Keratinocyte (primary cell): ENCODE measurements around the gene CGRRF1.

ENCODE experiments used
- EZH2 ChIP-seq: IDR thresholded peaks from one replicate; pipeline ENCODE4 v1.6.1; 2012; ENCODE audit warnings: inconsistent platforms, mild to moderate bottlenecking, low read length, moderate library complexity
- TF ChIP-seq, protein P1 (sequence below), 3 experiments: IDR thresholded peaks in 1 of 3; conservative IDR thresholded peaks in 1 of 3; optimal IDR thresholded peaks in 1 of 3; 2 replicates in 2 of 3; 3 replicates in 1 of 3; pipeline versions ENCODE3 to v1.5.1; 2011; ENCODE audit warnings: low read length in 3 of 3, mild to moderate bottlenecking in 3 of 3, moderate library complexity in 2 of 3, control low read depth in 1 of 3, inconsistent platforms in 1 of 3; ENCODE audit not compliant: insufficient read depth in 2 of 3; ENCODE audit errors: extremely low read depth in 1 of 3

DNA sequence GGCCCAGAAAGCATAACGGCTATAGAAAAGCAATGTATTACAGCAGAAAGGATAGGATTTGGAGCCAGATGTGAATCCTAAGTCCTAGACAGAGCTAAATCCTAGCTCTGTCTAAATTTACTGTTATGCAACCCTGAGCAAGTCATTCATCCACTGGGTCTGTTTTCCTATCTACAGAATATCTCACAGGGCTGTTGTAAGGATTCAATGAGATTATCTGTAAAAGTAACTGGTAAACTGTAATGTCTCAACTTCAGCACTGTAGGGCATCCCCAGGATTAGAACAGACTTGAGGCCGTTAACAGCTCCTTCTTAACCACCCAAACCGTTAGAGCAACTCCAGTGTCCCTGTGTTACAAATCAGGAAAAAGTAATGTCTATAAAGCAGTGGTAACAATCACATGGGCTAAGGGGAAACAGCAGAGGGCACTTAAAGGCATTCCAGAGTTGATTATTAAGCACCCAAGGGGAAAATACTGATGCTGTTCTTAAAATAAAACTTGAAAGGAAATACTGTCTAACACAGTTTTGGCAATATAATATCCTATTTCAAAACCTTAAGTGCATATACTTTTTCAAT, 31.0 kb upstream of the CGRRF1 start:
- no peak for TF ChIP-seq EZH2
- TF ChIP-seq, protein P1, sequence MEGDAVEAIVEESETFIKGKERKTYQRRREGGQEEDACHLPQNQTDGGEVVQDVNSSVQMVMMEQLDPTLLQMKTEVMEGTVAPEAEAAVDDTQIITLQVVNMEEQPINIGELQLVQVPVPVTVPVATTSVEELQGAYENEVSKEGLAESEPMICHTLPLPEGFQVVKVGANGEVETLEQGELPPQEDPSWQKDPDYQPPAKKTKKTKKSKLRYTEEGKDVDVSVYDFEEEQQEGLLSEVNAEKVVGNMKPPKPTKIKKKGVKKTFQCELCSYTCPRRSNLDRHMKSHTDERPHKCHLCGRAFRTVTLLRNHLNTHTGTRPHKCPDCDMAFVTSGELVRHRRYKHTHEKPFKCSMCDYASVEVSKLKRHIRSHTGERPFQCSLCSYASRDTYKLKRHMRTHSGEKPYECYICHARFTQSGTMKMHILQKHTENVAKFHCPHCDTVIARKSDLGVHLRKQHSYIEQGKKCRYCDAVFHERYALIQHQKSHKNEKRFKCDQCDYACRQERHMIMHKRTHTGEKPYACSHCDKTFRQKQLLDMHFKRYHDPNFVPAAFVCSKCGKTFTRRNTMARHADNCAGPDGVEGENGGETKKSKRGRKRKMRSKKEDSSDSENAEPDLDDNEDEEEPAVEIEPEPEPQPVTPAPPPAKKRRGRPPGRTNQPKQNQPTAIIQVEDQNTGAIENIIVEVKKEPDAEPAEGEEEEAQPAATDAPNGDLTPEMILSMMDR (optimal IDR thresholded peaks at IDR 0.05 in 1 of 3, IDR thresholded peaks at IDR 0.05 in 1 of 3, conservative IDR thresholded peaks at IDR 0.05 in 1 of 3; ENCODE audit: extremely low read depth in 1 of 3, insufficient read depth in 2 of 3, low read length in 3 of 3), result no peak
